Measurements from ENCODE around the gene WWTR1.

DNA sequence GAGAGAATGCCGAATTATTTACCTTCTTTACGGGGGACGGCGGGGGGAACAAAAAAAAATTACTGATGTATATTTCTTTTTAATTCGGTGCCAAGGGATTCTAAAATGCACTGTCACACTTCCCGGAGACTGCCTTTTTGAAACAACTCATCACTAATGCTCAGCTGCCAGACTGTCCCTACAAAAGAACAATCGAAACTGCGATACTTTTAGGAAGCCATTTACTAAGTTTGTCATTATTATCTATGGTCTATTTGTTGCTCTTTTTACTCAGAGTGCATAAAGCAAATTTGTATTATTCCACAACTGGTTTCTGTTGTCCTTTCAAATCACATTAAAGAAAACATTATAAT is 122.5 kb downstream of the WWTR1 start:
- TF ChIP-seq, protein P1, sequence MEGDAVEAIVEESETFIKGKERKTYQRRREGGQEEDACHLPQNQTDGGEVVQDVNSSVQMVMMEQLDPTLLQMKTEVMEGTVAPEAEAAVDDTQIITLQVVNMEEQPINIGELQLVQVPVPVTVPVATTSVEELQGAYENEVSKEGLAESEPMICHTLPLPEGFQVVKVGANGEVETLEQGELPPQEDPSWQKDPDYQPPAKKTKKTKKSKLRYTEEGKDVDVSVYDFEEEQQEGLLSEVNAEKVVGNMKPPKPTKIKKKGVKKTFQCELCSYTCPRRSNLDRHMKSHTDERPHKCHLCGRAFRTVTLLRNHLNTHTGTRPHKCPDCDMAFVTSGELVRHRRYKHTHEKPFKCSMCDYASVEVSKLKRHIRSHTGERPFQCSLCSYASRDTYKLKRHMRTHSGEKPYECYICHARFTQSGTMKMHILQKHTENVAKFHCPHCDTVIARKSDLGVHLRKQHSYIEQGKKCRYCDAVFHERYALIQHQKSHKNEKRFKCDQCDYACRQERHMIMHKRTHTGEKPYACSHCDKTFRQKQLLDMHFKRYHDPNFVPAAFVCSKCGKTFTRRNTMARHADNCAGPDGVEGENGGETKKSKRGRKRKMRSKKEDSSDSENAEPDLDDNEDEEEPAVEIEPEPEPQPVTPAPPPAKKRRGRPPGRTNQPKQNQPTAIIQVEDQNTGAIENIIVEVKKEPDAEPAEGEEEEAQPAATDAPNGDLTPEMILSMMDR (optimal IDR thresholded peaks at IDR 0.05 in 1 of 3, IDR thresholded peaks at IDR 0.05 in 1 of 3, conservative IDR thresholded peaks at IDR 0.05 in 1 of 3; ENCODE audit: extremely low read depth in 1 of 3, insufficient read depth in 2 of 3, low read length in 3 of 3): no peak
- no peak for TF ChIP-seq EZH2 (IDR thresholded peaks at IDR 0.05; ENCODE audit: low read length)
